HEK293 (cell line): Measurements from ENCODE around the gene GNG4.

Experiments used
- MYNN ChIP-seq: fragments of 450-650 bp; formaldehyde crosslinking; IDR thresholded peaks from 2 replicates; pipeline ENCODE4 v1.5.1; 2016; ENCODE audit warnings: missing biosample characterization, missing genetic modification characterization, borderline replicate concordance
- SETDB1 ChIP-seq: IDR thresholded peaks from one replicate; pipeline ENCODE4 v1.6.1; 2017; ENCODE audit warnings: mild to moderate bottlenecking, low read length, moderate library complexity, mixed read lengths; ENCODE audit not compliant: insufficient read length
- SP2 ChIP-seq: fragments of 450-650 bp; formaldehyde crosslinking; IDR thresholded peaks from 2 replicates; pipeline ENCODE4 v1.5.1; 2016; ENCODE audit warnings: missing biosample characterization, missing genetic modification characterization
- ZBTB1 ChIP-seq: fragments of 450-650 bp; formaldehyde crosslinking; IDR thresholded peaks from 2 replicates; pipeline ENCODE4 v1.5.1; 2016; ENCODE audit warnings: missing biosample characterization, missing genetic modification characterization
- ZFP3 ChIP-seq: fragments of 450-650 bp; formaldehyde crosslinking; IDR thresholded peaks from 2 replicates; pipeline ENCODE4 v1.5.1; 2016; ENCODE audit warnings: low read depth, missing biosample characterization, missing genetic modification characterization
- ZNF174 ChIP-seq: fragments of 450-650 bp; formaldehyde crosslinking; IDR thresholded peaks from 2 replicates; pipeline ENCODE4 v1.5.0; 2017; ENCODE audit warnings: missing biosample characterization, mild to moderate bottlenecking, missing genetic modification characterization
- ZNF221 ChIP-seq: fragments of 450-650 bp; formaldehyde crosslinking; IDR thresholded peaks from 2 replicates; pipeline ENCODE4 v1.5.1; 2017; ENCODE audit warnings: missing biosample characterization, missing genetic modification characterization, borderline replicate concordance
- TF ChIP-seq, protein P1 (sequence below): fragments of 450-650 bp; formaldehyde crosslinking; IDR thresholded peaks from 2 replicates; pipeline ENCODE4 v1.5.1; 2016; ENCODE audit warnings: missing biosample characterization, missing genetic modification characterization
- TF ChIP-seq, protein P2 (sequence below): sonication (generic); formaldehyde crosslinking; IDR thresholded peaks from 2 replicates; pipeline ENCODE4 v1.8.1; 2022; ENCODE audit warnings: mild to moderate bottlenecking, moderate library complexity, missing genetic modification reagents
- TF ChIP-seq, protein P3 (sequence below): fragments of 450-650 bp; formaldehyde crosslinking; IDR thresholded peaks from 2 replicates; pipeline ENCODE4 v1.5.1; 2017; ENCODE audit warnings: missing biosample characterization, missing genetic modification characterization
- TF ChIP-seq, protein P4 (sequence below): fragments of 450-650 bp; formaldehyde crosslinking; IDR thresholded peaks from 2 replicates; pipeline ENCODE4 v1.5.1; 2016; ENCODE audit warnings: missing biosample characterization, missing genetic modification characterization
- TF ChIP-seq, protein P5 (sequence below): fragments of 450-650 bp; formaldehyde crosslinking; IDR thresholded peaks from 2 replicates; pipeline ENCODE4 v1.5.1; 2016; ENCODE audit warnings: missing biosample characterization, missing genetic modification characterization, low read depth

DNA sequence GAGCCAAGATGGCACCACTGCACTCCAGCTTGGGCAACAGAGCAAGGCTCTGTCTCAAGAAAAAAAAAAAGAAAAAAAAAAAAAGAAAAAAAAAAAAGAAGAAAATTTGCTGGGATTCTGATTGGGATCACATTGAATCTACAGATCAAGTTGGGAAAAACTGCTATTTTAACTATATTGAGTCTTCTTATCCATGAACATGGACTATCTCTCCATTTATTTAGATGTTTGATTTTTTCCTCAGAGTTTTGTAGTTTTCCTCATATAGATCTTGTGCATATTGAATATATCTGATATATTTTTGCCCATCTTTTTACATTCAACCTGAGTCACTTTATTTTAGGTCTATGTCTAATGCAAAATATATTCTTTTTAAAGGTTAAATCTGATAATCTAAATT lies 87.0 kb downstream of the GNG4 start:
- TF ChIP-seq, protein P1, sequence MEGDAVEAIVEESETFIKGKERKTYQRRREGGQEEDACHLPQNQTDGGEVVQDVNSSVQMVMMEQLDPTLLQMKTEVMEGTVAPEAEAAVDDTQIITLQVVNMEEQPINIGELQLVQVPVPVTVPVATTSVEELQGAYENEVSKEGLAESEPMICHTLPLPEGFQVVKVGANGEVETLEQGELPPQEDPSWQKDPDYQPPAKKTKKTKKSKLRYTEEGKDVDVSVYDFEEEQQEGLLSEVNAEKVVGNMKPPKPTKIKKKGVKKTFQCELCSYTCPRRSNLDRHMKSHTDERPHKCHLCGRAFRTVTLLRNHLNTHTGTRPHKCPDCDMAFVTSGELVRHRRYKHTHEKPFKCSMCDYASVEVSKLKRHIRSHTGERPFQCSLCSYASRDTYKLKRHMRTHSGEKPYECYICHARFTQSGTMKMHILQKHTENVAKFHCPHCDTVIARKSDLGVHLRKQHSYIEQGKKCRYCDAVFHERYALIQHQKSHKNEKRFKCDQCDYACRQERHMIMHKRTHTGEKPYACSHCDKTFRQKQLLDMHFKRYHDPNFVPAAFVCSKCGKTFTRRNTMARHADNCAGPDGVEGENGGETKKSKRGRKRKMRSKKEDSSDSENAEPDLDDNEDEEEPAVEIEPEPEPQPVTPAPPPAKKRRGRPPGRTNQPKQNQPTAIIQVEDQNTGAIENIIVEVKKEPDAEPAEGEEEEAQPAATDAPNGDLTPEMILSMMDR (tag by site-specific recombination) = no peak
- TF ChIP-seq, protein P2, sequence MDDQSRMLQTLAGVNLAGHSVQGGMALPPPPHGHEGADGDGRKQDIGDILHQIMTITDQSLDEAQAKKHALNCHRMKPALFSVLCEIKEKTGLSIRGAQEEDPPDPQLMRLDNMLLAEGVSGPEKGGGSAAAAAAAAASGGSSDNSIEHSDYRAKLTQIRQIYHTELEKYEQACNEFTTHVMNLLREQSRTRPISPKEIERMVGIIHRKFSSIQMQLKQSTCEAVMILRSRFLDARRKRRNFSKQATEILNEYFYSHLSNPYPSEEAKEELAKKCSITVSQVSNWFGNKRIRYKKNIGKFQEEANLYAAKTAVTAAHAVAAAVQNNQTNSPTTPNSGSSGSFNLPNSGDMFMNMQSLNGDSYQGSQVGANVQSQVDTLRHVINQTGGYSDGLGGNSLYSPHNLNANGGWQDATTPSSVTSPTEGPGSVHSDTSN (CRISPR knock-in tag) = no peak
- TF ChIP-seq SETDB1 (no peak), MYNN (tag by site-specific recombination) (no peak), ZFP3 (tag by site-specific recombination) (no peak), ZBTB1 (no peak), ZNF221 (tag by site-specific recombination) (no peak), ZNF174 (tag by site-specific recombination) (no peak), SP2 (tag by site-specific recombination) (no peak)
- TF ChIP-seq, protein P3, sequence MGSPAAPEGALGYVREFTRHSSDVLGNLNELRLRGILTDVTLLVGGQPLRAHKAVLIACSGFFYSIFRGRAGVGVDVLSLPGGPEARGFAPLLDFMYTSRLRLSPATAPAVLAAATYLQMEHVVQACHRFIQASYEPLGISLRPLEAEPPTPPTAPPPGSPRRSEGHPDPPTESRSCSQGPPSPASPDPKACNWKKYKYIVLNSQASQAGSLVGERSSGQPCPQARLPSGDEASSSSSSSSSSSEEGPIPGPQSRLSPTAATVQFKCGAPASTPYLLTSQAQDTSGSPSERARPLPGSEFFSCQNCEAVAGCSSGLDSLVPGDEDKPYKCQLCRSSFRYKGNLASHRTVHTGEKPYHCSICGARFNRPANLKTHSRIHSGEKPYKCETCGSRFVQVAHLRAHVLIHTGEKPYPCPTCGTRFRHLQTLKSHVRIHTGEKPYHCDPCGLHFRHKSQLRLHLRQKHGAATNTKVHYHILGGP (tag by site-specific recombination) = no peak
- TF ChIP-seq, protein P4, sequence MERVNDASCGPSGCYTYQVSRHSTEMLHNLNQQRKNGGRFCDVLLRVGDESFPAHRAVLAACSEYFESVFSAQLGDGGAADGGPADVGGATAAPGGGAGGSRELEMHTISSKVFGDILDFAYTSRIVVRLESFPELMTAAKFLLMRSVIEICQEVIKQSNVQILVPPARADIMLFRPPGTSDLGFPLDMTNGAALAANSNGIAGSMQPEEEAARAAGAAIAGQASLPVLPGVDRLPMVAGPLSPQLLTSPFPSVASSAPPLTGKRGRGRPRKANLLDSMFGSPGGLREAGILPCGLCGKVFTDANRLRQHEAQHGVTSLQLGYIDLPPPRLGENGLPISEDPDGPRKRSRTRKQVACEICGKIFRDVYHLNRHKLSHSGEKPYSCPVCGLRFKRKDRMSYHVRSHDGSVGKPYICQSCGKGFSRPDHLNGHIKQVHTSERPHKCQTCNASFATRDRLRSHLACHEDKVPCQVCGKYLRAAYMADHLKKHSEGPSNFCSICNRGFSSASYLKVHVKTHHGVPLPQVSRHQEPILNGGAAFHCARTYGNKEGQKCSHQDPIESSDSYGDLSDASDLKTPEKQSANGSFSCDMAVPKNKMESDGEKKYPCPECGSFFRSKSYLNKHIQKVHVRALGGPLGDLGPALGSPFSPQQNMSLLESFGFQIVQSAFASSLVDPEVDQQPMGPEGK (tag by site-specific recombination) = no peak
- TF ChIP-seq, protein P5, sequence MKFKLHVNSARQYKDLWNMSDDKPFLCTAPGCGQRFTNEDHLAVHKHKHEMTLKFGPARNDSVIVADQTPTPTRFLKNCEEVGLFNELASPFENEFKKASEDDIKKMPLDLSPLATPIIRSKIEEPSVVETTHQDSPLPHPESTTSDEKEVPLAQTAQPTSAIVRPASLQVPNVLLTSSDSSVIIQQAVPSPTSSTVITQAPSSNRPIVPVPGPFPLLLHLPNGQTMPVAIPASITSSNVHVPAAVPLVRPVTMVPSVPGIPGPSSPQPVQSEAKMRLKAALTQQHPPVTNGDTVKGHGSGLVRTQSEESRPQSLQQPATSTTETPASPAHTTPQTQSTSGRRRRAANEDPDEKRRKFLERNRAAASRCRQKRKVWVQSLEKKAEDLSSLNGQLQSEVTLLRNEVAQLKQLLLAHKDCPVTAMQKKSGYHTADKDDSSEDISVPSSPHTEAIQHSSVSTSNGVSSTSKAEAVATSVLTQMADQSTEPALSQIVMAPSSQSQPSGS (tag by site-specific recombination) = no peak
